ENCODE results near the gene TTLL1.

Gene TTLL1

DNA sequence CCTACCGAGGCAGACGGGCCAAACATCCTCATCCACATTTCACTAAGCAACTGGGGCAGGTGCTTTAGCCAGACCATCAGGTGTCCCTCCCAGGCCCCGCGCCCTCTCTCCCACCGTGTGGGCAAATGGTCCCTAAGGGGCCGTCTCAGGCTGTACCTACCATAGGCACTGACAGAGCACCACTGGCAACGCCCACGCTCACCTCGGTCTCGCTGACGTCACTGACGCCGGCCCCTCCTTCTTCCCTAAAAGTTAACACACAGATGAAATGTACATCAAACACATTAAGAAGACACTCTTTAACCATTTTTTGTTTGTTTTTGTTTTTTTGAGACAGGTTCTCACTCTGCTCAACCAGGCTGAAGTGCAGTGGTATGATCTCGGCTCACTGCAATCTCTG, 9.4 kb downstream of the TTLL1 start:
- TF ChIP-seq, protein P1, sequence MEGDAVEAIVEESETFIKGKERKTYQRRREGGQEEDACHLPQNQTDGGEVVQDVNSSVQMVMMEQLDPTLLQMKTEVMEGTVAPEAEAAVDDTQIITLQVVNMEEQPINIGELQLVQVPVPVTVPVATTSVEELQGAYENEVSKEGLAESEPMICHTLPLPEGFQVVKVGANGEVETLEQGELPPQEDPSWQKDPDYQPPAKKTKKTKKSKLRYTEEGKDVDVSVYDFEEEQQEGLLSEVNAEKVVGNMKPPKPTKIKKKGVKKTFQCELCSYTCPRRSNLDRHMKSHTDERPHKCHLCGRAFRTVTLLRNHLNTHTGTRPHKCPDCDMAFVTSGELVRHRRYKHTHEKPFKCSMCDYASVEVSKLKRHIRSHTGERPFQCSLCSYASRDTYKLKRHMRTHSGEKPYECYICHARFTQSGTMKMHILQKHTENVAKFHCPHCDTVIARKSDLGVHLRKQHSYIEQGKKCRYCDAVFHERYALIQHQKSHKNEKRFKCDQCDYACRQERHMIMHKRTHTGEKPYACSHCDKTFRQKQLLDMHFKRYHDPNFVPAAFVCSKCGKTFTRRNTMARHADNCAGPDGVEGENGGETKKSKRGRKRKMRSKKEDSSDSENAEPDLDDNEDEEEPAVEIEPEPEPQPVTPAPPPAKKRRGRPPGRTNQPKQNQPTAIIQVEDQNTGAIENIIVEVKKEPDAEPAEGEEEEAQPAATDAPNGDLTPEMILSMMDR (IDR thresholded peaks at IDR 0.05) = no peak

DNA sequence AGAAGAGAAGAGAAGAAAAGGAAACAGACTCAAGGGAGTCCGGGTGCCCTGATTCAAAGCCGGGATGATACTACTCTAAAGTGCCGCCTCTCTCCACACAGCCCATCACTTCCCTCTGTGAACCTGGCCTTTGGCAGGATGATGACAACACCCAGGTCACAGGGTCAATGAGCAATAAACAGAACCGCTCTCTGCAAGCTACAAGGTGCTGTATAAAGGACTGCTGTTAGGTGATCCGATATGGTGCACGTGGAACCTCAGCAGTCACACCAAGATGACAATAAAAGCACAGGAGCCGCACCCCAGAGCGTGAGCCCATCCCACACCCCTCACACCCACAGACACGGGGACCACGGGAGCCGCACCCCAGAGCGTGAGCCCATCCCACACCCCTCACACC, 10.7 kb downstream of the TTLL1 start:
- TF ChIP-seq, protein P1 (IDR thresholded peaks at IDR 0.05) = no peak

DNA sequence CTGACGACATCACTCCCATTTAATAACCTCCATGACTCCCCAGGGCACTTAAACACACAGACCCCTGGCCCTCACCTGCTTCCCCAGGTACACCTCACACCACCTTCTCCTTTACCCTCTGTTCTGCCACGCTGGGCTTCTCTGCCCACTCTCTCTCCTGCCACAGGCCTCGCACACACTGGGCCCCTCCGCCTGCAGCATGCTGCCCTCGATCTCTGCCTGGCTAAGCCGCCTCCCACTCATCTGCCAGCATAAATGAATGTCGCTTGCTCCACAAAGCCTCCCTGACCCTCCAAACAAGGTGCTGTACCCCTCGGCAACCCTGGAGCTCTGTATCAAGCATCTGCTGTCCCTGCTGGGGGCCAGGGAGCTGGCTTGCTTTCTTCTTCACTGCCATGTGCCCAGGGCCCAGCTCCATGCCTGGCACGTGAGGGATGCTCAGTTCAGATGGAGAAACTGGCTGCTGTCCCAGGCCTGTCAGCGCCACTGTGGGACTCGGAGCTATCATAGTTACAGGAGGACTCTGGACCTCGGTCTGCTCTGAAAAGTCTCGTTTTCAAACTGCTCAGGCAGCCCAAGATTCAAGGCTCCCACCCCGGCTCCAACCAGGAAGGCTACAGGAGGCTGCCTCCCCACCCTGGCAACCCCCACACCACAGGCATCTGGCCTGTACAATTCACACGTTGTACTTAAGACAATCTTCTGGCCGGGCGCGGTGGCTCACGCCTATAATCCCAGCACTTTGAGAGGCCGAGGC, 11.9 kb downstream of the TTLL1 start:
- TF ChIP-seq, protein P1 (IDR thresholded peaks at IDR 0.05) = no peak

DNA sequence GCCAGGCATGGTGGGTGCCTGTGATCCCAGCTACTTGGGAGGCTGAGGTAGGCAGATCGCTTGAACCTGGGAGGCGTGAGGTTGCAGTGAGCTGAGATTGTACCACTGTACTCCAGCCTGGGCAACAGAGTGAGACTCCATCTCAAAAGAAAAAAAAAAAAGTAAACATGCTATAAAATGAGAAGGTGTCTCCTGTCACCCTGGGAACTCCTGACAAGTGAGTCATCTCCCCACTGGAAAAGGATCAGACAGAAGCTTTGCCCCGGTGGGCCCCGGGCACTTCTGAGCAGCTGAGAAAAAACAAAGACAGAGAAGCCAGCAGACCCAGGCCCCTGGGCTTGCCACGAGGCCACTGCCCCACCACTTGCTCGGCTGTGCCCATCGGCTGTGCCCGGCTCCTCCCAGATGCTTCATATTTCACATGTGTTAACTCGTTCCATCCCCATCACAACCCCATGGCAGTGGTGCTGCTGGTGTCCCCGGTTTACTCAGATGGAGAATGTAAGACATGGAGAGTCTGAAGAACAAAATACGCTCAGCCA, 22.3 kb downstream of the TTLL1 start:
- TF ChIP-seq, protein P1 (IDR thresholded peaks at IDR 0.05) = no peak

DNA sequence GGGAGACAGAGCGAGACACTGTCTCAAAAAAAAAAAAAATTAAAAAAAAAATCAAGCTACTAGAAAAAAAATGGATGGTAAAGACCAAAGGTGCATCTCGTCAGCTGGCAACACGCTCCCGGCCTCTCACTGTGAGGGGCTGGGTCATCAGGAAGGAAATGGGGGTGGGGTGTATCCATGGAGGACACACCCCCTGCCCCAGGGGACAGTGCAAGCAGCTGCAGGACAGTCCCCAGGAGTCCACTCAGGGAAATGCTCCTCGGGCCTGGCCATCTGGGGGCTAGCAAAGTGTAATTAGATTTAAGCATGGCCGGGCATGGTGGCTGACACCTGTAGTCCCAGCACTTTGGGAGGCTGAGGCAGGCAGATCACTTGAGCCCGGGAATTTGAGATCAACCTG, 23.1 kb downstream of the TTLL1 start:
- TF ChIP-seq, protein P1 (IDR thresholded peaks at IDR 0.05) = no peak

DNA sequence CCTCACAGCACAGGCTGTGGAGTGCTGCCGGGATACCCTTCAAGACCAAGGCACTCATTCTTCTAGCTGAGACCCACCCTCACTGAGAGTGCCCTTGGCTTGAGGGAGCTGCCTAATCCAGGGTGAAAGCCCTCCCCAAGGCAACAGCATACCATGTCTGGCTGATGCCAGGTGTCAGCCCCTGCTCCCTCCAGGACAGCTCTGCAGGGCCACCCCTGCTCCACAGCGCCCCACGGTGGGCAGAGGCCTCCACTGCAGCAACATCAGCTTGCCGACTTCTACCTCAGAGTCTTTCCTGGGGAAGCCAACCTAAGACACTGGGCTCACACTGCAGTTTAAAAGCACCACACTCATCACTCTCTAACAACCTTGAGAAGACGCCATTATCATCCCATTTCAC, 29.0 kb downstream of the TTLL1 start:
- TF ChIP-seq, protein P1 (IDR thresholded peaks at IDR 0.05) = peak; percentile 79

DNA sequence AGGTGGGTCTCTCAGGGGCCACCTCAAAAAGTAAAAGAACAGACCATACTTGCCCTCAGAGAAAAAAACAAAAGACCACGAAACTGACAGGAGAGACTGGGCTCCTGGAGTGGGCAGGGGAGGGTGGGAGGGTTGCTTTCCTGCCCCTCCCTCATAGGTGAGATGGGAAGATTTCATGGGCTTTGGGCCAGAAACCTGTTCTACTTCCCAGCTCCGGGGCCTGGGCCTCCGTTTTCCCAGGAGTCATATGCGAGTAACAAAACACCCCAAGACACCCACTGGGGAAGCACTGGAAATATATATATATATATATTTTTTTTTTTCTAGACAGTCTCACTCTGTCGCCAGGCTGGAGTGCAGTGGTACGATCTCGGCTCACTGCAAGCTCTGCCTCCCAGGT, 31.6 kb downstream of the TTLL1 start:
- TF ChIP-seq, protein P1 (IDR thresholded peaks at IDR 0.05) = no peak

All from LNCAP (cell line).